Spleen (tissue), 7 donors: ENCODE data around the gene WBP1L.

ENCODE experiments used
- POLR2A ChIP-seq, 3 donors: fragments of 450-650 bp; IDR thresholded peaks; one replicate each; pipeline ENCODE4 v1.5.1; 2017; ENCODE audit warnings: antibody characterized with exemption in 3 of 3, mild to moderate bottlenecking in 1 of 3
- TF ChIP-seq, protein P1 (sequence below), 11 experiments: fragments of 200-600 bp in 7 of 11; fragments of 450-650 bp in 4 of 11; sonication (generic) in 4 of 11; IDR thresholded peaks in 8 of 11; conservative IDR thresholded peaks in 3 of 11; 1 replicate in 7 of 11; 2 replicates in 4 of 11; pipeline versions ENCODE4 v1.4.0 to v1.8.0; 2016 to 2021; ENCODE audit warnings: antibody characterized with exemption in 11 of 11, inconsistent platforms in 4 of 11, mild to moderate bottlenecking in 1 of 11
- donor health status: DM: no; HTN: no; CAD: no; lungs with moderate emphysema.
- donor health status: DM: no; HTN: no; CAD: no.
- donor health status: DM: no; HTN: no; CAD: no.

DNA sequence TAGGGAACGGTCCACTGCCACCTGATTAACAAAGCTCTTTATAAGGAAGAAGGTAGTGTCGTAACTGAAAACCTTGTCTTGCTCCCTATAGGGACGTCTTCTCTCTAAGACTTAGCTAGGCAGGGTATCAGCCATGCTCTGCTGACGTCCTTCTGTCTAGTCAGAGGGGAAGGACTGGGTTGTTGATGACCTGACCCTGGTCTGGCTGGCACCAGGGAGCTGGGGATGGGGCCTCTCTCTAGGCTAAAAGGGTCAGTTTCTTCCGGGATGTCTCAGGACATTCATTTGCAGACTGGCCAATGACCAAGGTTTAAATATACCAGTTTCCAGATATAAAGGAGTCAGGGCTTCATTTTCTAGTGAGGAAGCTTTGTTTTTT is 83.8 kb downstream of the WBP1L start:
- TF ChIP-seq, protein P1, sequence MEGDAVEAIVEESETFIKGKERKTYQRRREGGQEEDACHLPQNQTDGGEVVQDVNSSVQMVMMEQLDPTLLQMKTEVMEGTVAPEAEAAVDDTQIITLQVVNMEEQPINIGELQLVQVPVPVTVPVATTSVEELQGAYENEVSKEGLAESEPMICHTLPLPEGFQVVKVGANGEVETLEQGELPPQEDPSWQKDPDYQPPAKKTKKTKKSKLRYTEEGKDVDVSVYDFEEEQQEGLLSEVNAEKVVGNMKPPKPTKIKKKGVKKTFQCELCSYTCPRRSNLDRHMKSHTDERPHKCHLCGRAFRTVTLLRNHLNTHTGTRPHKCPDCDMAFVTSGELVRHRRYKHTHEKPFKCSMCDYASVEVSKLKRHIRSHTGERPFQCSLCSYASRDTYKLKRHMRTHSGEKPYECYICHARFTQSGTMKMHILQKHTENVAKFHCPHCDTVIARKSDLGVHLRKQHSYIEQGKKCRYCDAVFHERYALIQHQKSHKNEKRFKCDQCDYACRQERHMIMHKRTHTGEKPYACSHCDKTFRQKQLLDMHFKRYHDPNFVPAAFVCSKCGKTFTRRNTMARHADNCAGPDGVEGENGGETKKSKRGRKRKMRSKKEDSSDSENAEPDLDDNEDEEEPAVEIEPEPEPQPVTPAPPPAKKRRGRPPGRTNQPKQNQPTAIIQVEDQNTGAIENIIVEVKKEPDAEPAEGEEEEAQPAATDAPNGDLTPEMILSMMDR (IDR thresholded peaks at IDR 0.05 in 8 of 11, conservative IDR thresholded peaks at IDR 0.05 in 3 of 11) = no peak
- TF ChIP-seq POLR2A (IDR thresholded peaks at IDR 0.05) = no peak
